HUES48 (cell line): ENCODE measurements around the gene RAB40C.

Experiments used
- H3K27ac ChIP-seq: one replicate; pipeline ENCODE4 v1.7.0; 2013; ENCODE audit warnings: low read depth, low read length, inconsistent platforms
- H3K27me3 ChIP-seq: 2 replicates; pipeline ENCODE4 v1.6.1; 2013; ENCODE audit warnings: mild to moderate bottlenecking, low read length; ENCODE audit not compliant: control insufficient read depth, insufficient read depth
- H3K36me3 ChIP-seq: 2 replicates; pipeline ENCODE4 v1.6.1; 2013; ENCODE audit warnings: low read length; ENCODE audit not compliant: control insufficient read depth, insufficient read depth
- H3K4me1 ChIP-seq: 2 replicates; pipeline ENCODE4 v1.6.1; 2013; ENCODE audit warnings: mild to moderate bottlenecking, low read length; ENCODE audit not compliant: control insufficient read depth, insufficient read depth
- H3K4me3 ChIP-seq: 2 replicates; pipeline ENCODE4 v1.5.1; 2013; ENCODE audit warnings: mild to moderate bottlenecking, low read depth, low read length
- H3K9ac ChIP-seq: 2 replicates; pipeline ENCODE4 v1.6.1; 2013; ENCODE audit warnings: mild to moderate bottlenecking, low read depth, low read length, moderate library complexity
- H3K9me3 ChIP-seq: 2 replicates; pipeline ENCODE4 v1.6.1; 2013; ENCODE audit warnings: low read length; ENCODE audit not compliant: control insufficient read depth, insufficient read depth

RAB40C gene

DNA sequence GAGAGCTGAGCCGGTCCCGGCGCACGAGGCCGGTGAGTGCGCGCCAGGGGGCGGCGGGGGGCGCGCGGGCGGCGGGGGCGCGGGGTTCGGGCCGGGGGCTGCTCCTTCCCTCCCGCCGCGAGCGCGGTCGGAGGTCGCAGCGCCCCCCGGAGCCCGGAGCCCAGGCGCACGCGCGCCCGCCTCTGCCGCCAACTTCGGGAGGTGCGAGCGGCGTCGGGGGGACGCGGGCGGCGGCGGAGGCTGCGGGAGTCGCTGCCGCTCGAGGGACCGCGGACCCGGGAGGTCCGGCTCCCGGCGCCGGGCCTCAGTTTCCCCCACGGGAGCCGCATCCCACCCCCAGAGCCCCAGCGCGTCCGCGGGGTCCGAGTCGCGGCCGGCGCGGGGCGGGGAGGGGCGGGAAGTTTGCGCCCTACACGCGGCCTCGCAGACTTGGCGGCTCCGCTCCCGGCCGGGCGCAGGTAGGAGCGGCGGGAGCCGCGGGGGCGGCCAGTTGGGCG, 29.6 kb upstream of the RAB40C start, which contains the start of gene PRR35:
PRR35 (plus strand) TSS at position 191 of the 497 bp plus-strand sequence. CDS start 2,901 bp downstream, outside the sequence.
- Histone ChIP-seq H3K27ac (no peak within 1 kb of the TSS), H3K4me1 (no peaks in the 10 kb centered on the region), H3K9ac (no peak within 1 kb of the TSS), H3K27me3 (peaks cover 42% of the 10 kb centered on the region), H3K9me3 (no peaks in the 10 kb centered on the region), H3K36me3 (no peaks in the 10 kb centered on the region), H3K4me3 (peak within 1 kb of the TSS; percentile 45; the same call in 1 of the 2 replicates)

- H3K27me3 ChIP-seq: peaks cover 42% of the 10 kb centered on the region
- no peak overlapping the region for H3K9ac ChIP-seq
- H3K36me3 ChIP-seq: no peaks in the 10 kb centered on the region
- no peak overlapping the region for H3K27ac ChIP-seq
- no peaks in the 10 kb centered on the region for H3K4me1 ChIP-seq
- H3K9me3 ChIP-seq: no peaks in the 10 kb centered on the region
- no peak overlapping the region; the same call in 1 of the 2 replicates for H3K4me3 ChIP-seq
These were observed 29.0 kb upstream of the RAB40C start for GRCh38 chr16:560701-561412.

- H3K27me3 ChIP-seq: peaks cover 42% of the 10 kb centered on the region
- H3K4me1 ChIP-seq: peaks cover 3% of the 10 kb centered on the region; the same call in 1 of the 2 replicates
- no peaks in the 10 kb centered on the region for H3K36me3 ChIP-seq
- H3K27ac ChIP-seq: no peak overlapping the region
- no peaks in the 10 kb centered on the region for H3K9me3 ChIP-seq
- H3K9ac ChIP-seq: no peak overlapping the region
- H3K4me3 ChIP-seq: no peak overlapping the region
These were observed 28.5 kb upstream of the RAB40C start for GRCh38 chr16:561413-561794.

- Histone ChIP-seq H3K27ac (no peak overlapping the region), H3K4me1 (peaks cover 6% of the 10 kb centered on the region; the same call in 1 of the 2 replicates), H3K9me3 (no peaks in the 10 kb centered on the region), H3K9ac (no peak overlapping the region), H3K36me3 (no peaks in the 10 kb centered on the region), H3K4me3 (no peak overlapping the region), H3K27me3 (peaks cover 42% of the 10 kb centered on the region)
These were observed 27.6 kb upstream of the RAB40C start for GRCh38 chr16:561957-562938.

GRCh38 chr16:563072-563644, 26.7 kb upstream of the RAB40C start:
- Histone ChIP-seq H3K36me3 (no peaks in the 10 kb centered on the region), H3K9ac (no peak overlapping the region), H3K27me3 (peaks cover 42% of the 10 kb centered on the region), H3K9me3 (no peaks in the 10 kb centered on the region), H3K27ac (no peak overlapping the region), H3K4me1 (peaks cover 6% of the 10 kb centered on the region; the same call in 1 of the 2 replicates), H3K4me3 (no peak overlapping the region)

DNA sequence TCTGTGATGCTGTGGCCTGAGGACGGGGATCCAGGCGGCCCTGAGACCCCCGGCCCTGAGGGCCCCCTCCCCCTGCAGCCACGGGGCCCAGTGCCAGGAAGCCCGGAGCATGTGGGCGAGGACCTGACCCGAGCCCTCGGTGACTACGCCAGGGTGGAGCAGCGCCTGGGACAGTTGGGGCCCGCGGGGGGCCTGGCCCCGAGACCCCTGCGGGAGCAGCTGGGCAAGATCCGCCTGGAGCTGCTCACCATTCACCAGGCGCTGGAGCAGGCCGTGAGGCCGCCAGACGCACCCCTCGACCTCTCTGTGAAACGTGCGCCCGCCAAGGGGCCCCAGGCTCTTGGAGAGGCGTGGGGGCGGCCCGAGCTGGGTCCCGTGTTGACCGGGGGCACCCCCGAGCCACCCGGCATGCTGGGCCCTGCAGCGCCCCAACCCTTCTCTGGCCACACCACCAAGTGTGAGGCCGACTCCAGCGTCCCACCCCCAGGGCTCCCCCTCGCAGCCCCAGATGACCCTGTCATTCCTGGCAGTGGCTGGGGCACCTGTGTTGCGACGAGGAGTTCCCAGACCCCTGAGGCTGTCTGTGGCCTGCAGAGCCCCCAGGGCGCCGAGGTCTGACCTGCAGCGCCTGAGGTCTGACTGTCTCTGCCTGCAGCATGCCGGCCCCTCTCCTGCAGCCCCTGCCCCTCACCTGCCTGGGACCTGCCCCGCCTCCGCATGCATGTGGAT, 25.0 kb upstream of the RAB40C start:
- Histone ChIP-seq H3K27ac (no peak overlapping the region), H3K4me1 (peaks cover 11% of the 10 kb centered on the region), H3K4me3 (no peak overlapping the region), H3K9me3 (no peaks in the 10 kb centered on the region), H3K36me3 (no peaks in the 10 kb centered on the region), H3K27me3 (peaks cover 26% of the 10 kb centered on the region), H3K9ac (no peak overlapping the region)

DNA sequence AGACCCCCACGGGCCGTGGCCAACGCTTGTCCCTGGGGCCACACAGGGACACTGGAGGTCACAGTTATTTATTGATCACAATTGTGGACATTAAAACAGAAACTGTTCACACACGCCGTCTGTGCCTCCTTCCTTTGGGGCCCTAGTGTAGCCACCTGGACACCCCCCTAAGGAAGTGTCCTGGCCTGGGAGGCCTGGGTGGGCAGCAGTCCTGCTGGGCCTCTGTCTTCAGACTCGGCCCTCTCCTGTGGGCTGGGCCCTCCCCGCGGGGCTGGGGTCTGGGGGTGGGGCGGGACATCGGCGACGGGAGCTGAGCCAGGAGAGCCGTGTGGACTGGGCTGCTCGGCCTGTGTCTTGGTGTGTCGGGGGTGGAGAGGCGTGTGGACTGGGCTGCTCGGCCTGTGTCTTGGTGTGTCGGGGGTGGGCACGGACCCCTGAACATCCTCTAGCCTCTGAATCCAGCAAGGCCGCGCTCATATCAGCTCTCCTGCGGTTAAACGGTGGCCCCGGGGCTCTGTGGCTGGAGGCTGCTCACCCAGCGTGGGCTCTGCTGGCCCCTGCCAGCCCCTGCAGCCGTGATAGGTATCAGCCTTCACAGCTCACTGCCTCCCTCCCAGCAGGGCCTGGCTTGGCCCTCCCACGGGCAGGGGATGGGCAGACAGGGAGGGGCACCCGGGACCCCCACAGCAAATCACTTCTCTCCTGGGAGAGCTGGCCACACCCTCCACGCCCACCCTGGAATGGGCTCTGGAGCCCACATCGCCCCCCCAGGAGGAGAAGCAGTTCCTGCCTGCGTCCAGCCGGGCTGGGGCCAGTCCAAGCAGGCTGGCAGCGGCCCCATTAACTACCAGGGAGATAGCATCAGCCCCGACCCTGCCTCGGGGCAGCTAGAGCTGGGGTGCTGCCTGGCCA, 24.2 kb upstream of the RAB40C start:
- no peaks in the 10 kb centered on the region for H3K36me3 ChIP-seq
- H3K9me3 ChIP-seq: no peaks in the 10 kb centered on the region
- H3K9ac ChIP-seq: no peak overlapping the region
- H3K27me3 ChIP-seq: peaks cover 20% of the 10 kb centered on the region
- peaks cover 11% of the 10 kb centered on the region for H3K4me1 ChIP-seq
- no peak overlapping the region for H3K27ac ChIP-seq
- H3K4me3 ChIP-seq: no peak overlapping the region

DNA sequence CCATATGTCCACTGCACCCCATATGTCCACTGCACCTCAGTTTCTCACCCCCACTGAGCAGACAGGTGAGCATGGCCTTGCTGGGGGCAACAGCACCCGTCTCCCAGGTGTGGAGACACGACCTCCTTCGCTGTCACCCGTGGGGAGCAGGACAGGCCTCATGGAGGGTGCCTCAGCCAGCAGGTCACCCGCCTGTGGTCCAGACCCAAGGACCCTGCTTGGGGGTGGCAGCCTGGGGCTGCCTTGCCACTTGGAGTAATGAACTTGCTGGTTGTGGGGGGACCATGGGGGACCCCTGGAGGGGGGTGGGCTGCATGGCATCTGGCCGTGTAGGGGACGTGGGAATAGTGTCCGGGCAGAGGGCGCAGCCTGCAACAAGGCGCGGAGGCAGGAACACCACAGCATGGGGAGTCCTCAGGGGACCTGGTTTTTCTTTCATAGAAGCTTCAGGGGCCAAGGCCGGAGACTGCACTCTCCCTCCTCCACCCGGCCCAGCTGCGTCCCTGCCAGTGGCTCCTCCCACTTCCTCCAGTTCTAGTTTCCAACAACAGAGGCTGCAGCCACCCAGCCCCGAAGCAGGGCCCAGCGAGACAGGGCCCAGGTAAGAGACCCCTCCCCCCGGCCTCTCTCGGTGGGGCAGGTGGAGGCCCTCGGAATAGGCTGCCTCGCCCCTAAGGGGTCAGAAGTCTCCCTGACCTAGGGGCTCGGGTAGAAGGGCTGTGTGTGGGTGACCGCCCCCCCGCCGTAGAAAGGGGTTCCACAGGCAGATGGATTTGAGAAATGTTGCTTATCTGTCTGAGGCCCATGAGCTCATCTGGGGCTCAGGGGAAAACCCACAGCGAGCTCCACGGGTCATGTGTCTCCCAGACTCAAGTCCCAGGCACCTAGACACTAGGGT, 23.1 kb upstream of the RAB40C start, which contains the start of gene NHLRC4:
NHLRC4 (plus strand) TSS at position 531 of the 898 bp plus-strand sequence. CDS start 1,043 bp downstream, outside the sequence.
- H3K9ac ChIP-seq: no peak within 1 kb of the TSS
- H3K27me3 ChIP-seq: peaks cover 9% of the 10 kb centered on the region

More for the DNA sequence above, 23.1 kb upstream of the RAB40C start, which contains the start of gene NHLRC4:
- Histone ChIP-seq H3K9me3 (no peaks in the 10 kb centered on the region), H3K27ac (no peak within 1 kb of the TSS), H3K4me3 (no peak within 1 kb of the TSS), H3K4me1 (peaks cover 11% of the 10 kb centered on the region), H3K36me3 (no peaks in the 10 kb centered on the region)
